ENCODE data around the gene SRGAP2B. TPM values are rescaled to one million over a fixed set of nuclear protein-coding genes. Genes with fewer than 3 reads are reported as not detected.
"Not testable (repeated sequence)": the region's sequence is repeated elsewhere in the genome, so short reads cannot be mapped to it uniquely, and the experiment has no call there.

The SRGAP2B gene
- total RNA-seq, 1 experiment from 2014 or later, result 15.0 TPM

GRCh38 chr1:144935310-144935709 lies 159.8 kb downstream of the SRGAP2B start:
- DNase-seq (ENCODE audit: low read depth); in situ Hi-C loops (cut with HindIII; ENCODE audit: low pct_unique_long_range_greater_than_20kb, low sequenced_read_pairs): not testable (repeated sequence)

- not testable (repeated sequence) for DNase-seq (ENCODE audit: low read depth)
These were observed 162.1 kb downstream of the SRGAP2B start for GRCh38 chr1:144933014-144933413.

DNA sequence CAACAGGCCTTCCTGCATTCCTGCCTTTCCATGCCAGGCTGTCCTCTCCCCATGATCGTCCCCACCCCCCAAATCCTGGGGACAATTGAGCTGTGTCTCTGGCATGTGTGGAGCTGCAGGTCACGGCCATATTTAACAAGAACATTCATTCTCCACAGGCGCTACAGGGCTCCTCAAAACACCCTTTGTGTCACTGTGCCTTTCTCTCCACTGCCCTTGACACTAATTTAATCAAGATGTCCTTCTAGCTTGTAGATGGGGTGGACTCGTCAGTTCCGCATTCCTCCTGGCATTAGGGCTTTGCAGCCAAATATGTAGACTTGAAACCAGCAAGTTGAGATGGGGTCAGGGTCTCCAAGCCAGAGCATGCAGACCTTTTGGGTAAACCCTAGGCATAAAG lies 163.0 kb downstream of the SRGAP2B start:
- in situ Hi-C loops (cut with HindIII; ENCODE audit: low pct_unique_long_range_greater_than_20kb, low sequenced_read_pairs); DNase-seq (ENCODE audit: low read depth): not testable (repeated sequence)

More at GRCh38 chr1:144933014-144933413, 162.1 kb downstream of the SRGAP2B start:
- in situ Hi-C loops (cut with HindIII; ENCODE audit: low pct_unique_long_range_greater_than_20kb, low sequenced_read_pairs), result not testable (repeated sequence)

DNA sequence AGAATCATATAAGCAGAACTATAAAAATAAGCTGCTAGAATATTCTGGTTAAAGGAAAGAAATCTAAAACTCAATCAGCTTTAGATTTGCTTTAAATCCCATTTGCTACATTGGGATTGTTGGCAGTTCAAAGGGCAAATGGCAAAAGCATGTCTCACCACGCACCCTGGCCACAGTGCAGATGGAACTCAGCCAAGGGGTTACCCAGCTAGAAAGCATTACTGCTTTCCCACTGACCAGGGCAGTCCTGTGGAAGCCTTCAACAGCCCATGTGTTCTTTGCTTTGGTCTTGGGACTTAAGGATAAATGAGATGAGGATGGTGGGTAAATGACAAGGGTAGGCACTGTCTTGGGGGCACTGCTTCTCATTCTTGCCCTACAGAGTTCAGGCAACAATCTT lies 163.6 kb downstream of the SRGAP2B start:
- DNase-seq (ENCODE audit: low read depth), result peak; percentile 1
- in situ Hi-C loops (cut with HindIII; ENCODE audit: low pct_unique_long_range_greater_than_20kb, low sequenced_read_pairs), result not testable (repeated sequence)

- in situ Hi-C loops (cut with HindIII; ENCODE audit: low pct_unique_long_range_greater_than_20kb, low sequenced_read_pairs); DNase-seq (ENCODE audit: low read depth): not testable (repeated sequence)
These were observed 164.9 kb downstream of the SRGAP2B start for GRCh38 chr1:144930085-144930777.

DNA sequence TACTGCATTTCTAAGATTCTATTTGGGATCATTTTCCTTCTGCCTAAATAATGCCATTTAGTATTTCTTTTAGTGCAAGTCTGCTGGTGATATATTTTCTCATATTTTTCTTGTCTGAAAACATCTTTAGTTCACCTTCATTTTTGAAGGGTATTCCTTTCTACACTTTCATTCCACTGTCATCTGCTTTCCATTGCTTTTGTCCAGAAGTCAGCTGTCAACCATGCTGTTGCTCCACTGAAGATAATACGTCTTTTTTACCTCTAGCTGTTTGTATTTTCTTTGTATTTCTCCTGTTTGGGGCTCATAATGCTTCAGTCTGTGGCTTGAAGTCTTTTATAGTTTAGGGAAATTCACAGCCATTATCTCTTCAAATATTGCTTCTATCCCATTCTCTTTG lies 167.8 kb downstream of the SRGAP2B start:
- in situ Hi-C loops (cut with HindIII; ENCODE audit: low pct_unique_long_range_greater_than_20kb, low sequenced_read_pairs); DNase-seq (ENCODE audit: low read depth): not testable (repeated sequence)

DNA sequence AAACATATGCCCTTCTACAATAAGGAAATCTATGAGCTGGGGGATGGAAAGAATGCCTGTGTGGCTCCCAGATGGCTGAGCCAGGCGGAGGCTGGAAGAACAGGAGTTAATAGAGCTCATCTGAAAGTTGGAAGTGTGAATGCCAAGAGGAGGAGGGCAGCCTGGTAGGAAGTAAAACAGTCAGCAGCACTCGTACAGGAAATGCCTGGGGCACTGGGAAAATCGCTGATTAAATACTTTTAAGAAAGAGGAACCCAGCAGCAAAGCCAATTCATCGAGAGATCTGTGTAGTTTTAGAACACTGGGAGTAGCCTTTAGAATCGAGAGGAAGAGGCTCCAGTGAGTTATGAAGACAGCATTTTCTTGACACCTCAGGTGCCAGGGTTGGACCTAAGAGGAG lies 171.5 kb downstream of the SRGAP2B start:
- in situ Hi-C loops (cut with HindIII; ENCODE audit: low pct_unique_long_range_greater_than_20kb, low sequenced_read_pairs); DNase-seq (ENCODE audit: low read depth): not testable (repeated sequence)

DNA sequence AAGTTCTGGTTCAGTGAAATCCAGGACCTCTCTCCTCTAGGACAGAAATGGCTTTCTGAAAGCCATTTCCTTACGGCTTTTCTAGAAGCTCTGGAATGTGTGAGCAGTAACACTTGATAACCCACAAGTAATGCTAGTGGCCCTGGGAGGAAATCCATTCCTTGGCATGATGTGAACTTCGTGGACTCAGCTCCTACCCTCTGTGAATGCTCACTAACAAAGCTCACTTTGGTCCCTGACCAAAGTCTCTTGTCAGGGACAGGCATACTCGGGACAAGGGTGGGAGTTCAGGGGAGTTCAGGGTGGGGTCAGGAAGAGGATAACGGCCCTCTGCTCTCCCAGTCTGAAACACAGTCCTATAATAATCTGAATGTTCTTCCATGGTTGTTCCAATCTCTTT lies 172.3 kb downstream of the SRGAP2B start:
- in situ Hi-C loops (cut with HindIII; ENCODE audit: low pct_unique_long_range_greater_than_20kb, low sequenced_read_pairs); DNase-seq (ENCODE audit: low read depth): not testable (repeated sequence)

GRCh38 chr1:144919106-144919505 lies 176.0 kb downstream of the SRGAP2B start:
- DNase-seq (ENCODE audit: low read depth); in situ Hi-C loops (cut with HindIII; ENCODE audit: low pct_unique_long_range_greater_than_20kb, low sequenced_read_pairs): not testable (repeated sequence)

DNA sequence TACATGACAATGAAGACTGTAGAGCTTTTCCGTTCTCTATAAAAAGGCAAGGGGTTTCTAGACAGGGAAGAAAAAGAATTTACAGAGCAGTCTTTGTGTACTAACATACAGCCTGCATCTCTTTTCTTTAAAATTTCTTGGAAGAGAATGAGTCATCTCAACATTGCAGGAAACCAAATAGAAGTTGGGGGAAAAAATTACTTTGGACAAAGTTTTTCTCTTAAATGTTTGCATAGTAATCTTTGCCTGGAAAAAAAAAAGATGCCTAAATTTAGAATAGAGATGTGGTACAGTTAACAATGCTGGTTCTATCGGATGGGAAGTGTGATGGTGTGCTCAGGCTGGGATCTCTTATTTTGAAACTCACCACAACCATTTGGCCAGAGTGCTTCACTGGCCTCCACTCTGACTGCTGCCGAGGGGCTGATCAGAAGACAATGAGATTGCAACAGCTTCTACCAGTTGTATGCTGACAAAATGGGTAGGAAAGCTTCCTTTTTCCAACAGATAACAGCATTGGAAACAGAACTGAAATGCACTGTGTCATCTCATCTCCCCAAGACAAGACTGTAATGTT lies 177.0 kb downstream of the SRGAP2B start:
- in situ Hi-C loops (cut with HindIII; ENCODE audit: low pct_unique_long_range_greater_than_20kb, low sequenced_read_pairs); DNase-seq (ENCODE audit: low read depth): not testable (repeated sequence)

GRCh38 chr1:144917154-144918026 lies 177.7 kb downstream of the SRGAP2B start:
- in situ Hi-C loops (cut with HindIII; ENCODE audit: low pct_unique_long_range_greater_than_20kb, low sequenced_read_pairs); DNase-seq (ENCODE audit: low read depth): not testable (repeated sequence)

DNA sequence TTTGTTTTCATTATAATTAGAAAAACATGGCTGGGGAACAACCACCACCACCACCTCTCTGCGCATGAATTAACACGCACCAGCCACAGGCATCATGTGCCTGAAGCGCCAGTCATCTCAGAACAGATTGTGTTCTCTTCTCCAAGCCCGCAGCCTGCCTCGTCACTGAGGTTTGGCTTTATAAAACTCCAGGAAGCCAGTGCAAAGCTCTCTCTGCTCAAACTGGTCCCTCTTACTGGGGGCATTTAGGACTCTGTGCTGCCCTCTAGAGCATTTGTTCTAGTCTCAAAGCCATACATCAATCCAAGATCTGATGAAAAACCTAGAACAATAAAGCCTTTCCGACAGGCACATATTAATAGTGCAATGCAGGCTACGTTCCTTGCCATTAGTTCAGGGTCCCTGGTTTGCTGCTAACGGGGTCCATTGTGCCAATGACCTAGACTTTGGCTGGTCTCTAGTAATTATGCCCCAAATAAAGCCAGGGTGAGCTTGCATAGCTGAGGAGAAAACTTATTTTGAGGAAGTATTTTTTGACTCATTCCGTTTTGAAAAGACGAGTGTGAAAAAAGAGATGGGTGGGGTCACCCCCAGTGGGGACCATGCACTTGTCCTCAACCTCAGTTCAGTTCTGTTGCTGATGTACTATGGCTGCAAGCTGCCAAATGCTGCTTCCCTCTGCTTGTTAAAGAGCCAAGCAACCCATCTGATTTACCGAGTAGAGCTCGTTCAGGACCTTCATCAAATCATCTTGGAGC lies 181.0 kb downstream of the SRGAP2B start:
- DNase-seq (ENCODE audit: low read depth); in situ Hi-C loops (cut with HindIII; ENCODE audit: low pct_unique_long_range_greater_than_20kb, low sequenced_read_pairs): not testable (repeated sequence)

DNA sequence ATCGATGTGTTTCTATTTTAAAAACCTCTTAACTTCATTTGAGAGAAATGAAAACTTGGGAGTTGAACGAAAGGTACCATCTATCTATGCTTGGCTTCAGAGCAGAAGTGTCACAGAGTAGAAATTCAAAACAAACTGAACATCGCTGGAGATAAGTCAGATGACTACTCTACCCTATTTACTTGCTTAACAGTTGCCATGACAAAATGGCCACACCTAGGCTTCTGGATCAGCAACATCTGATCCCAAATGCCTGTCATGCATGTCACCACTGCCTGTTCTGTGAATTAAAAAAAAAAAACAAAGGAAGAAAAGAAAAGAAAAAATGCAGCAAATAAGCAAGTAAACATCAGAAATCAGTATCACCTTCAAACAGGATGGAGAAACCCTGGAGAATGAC lies 181.7 kb downstream of the SRGAP2B start:
- in situ Hi-C loops (cut with HindIII; ENCODE audit: low pct_unique_long_range_greater_than_20kb, low sequenced_read_pairs); DNase-seq (ENCODE audit: low read depth): not testable (repeated sequence)

GRCh38 chr1:144910729-144911128 lies 184.4 kb downstream of the SRGAP2B start:
- DNase-seq (ENCODE audit: low read depth); in situ Hi-C loops (cut with HindIII; ENCODE audit: low pct_unique_long_range_greater_than_20kb, low sequenced_read_pairs): not testable (repeated sequence)

- in situ Hi-C loops (cut with HindIII; ENCODE audit: low pct_unique_long_range_greater_than_20kb, low sequenced_read_pairs); DNase-seq (ENCODE audit: low read depth): not testable (repeated sequence)
These were observed 194.3 kb downstream of the SRGAP2B start for GRCh38 chr1:144900841-144901240.

DNA sequence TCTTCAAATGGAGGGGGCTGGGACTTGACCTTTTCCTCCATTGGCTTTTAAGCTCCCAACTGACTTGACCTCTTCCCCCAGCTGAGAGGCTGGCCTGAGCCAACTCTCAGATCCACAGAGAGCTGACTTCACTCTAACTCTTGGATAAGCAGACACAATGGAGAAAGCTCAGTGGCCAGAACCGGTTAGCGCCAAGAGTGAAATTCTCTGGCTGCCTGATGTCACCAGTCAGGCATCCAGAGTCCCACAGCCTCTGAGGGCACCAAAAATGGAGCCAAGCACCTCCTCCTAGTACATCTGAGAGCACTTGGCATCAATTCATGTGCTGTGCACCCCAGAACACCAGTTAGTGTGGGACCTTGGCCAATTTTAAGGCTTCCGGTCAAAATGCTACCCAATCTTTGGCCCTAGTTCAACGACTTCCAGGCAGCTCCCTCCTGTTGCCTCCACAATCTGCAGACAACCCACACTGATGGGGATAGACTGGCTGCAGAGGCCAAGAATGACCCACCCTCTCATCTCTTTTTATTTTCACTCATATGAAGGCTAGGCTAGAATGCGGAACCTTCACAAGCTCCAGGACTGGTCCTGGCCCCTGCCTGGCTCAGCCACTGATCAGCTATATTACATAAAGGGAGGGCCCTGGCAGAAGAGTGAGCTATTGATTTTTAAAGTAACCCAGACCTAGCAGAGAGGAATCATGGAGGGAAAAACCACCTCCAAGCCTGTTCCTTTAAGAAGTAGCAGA lies 200.5 kb downstream of the SRGAP2B start:
- DNase-seq (ENCODE audit: low read depth); in situ Hi-C loops (cut with HindIII; ENCODE audit: low pct_unique_long_range_greater_than_20kb, low sequenced_read_pairs): not testable (repeated sequence)

- in situ Hi-C loops (cut with HindIII; ENCODE audit: low pct_unique_long_range_greater_than_20kb, low sequenced_read_pairs); DNase-seq (ENCODE audit: low read depth): not testable (repeated sequence)
These were observed 201.3 kb downstream of the SRGAP2B start for GRCh38 chr1:144893710-144894438.

Measured in Caki2 (cell line).